ENCODE measurements around the gene NFATC4. TPM values are rescaled to one million over a fixed set of nuclear protein-coding genes. Genes with fewer than 3 reads are reported as not detected.

Gene NFATC4
- total RNA-seq, 1 donor from 2014 or later: 298 TPM

GRCh38 chr14:24399999-24400718 is 32.2 kb downstream of the NFATC4 start:
- H3K36me3 Mint-ChIP-seq: peaks cover 2% of the 10 kb centered on the region
- H3K27me3 Mint-ChIP-seq (ENCODE audit: low read depth): no peaks in the 10 kb centered on the region
- no peak for TF ChIP-seq CTCF (IDR thresholded peaks at IDR 0.05; ENCODE audit: unreplicated experiment)
- DNase-seq (ENCODE audit: low spot score in 2 of 2, unreplicated experiment in 2 of 2): no peak
- peak overlapping the region; percentile 98 for H3K27ac Mint-ChIP-seq
- H3K9me3 Mint-ChIP-seq: peaks cover 5% of the 10 kb centered on the region
- H3K4me3 Mint-ChIP-seq: peak overlapping the region; percentile 97
- H3K4me1 Mint-ChIP-seq: peaks cover 83% of the 10 kb centered on the region

- no peak for TF ChIP-seq CTCF (IDR thresholded peaks at IDR 0.05; ENCODE audit: unreplicated experiment)
- no peak for DNase-seq (ENCODE audit: low spot score in 2 of 2, unreplicated experiment in 2 of 2)
- peak overlapping the region; percentile 97 for H3K4me3 Mint-ChIP-seq
- H3K36me3 Mint-ChIP-seq: peaks cover 10% of the 10 kb centered on the region
- H3K4me1 Mint-ChIP-seq: peaks cover 73% of the 10 kb centered on the region
- H3K27ac Mint-ChIP-seq: peak overlapping the region; percentile 48
- no peaks in the 10 kb centered on the region for H3K9me3 Mint-ChIP-seq
- no peaks in the 10 kb centered on the region for H3K27me3 Mint-ChIP-seq (ENCODE audit: low read depth)
Observed at GRCh38 chr14:24401810-24402702, 34.1 kb downstream of the NFATC4 start.

GRCh38 chr14:24403294-24403998 is 35.5 kb downstream of the NFATC4 start:
- no peaks in the 10 kb centered on the region for H3K27me3 Mint-ChIP-seq (ENCODE audit: low read depth)
- peaks cover 59% of the 10 kb centered on the region for H3K4me1 Mint-ChIP-seq
- H3K9me3 Mint-ChIP-seq: no peaks in the 10 kb centered on the region
- H3K4me3 Mint-ChIP-seq: peak overlapping the region; percentile 38
- no peak for DNase-seq (ENCODE audit: low spot score in 2 of 2, unreplicated experiment in 2 of 2)
- peaks cover 11% of the 10 kb centered on the region for H3K36me3 Mint-ChIP-seq
- no peak for TF ChIP-seq CTCF (IDR thresholded peaks at IDR 0.05; ENCODE audit: unreplicated experiment)
- peak overlapping the region; percentile 43 for H3K27ac Mint-ChIP-seq

- no peaks in the 10 kb centered on the region for H3K9me3 Mint-ChIP-seq
- no peak overlapping the region for H3K27ac Mint-ChIP-seq
Observed at GRCh38 chr14:24404814-24405213, 36.8 kb downstream of the NFATC4 start.

More at GRCh38 chr14:24404814-24405213, 36.8 kb downstream of the NFATC4 start:
- peaks cover 55% of the 10 kb centered on the region for H3K4me1 Mint-ChIP-seq
- H3K4me3 Mint-ChIP-seq: no peak overlapping the region
- TF ChIP-seq CTCF (IDR thresholded peaks at IDR 0.05; ENCODE audit: unreplicated experiment): no peak
- DNase-seq (ENCODE audit: low spot score in 2 of 2, unreplicated experiment in 2 of 2): no peak
- peaks cover 12% of the 10 kb centered on the region for H3K36me3 Mint-ChIP-seq
- no peaks in the 10 kb centered on the region for H3K27me3 Mint-ChIP-seq (ENCODE audit: low read depth)

All from mesothelial cell of epicardium (in vitro differentiated cells).